ENCODE results near the gene MED12L.

GRCh38 chr3:151232991-151233390 lies 147.5 kb downstream of the MED12L start:
- no peak for TF ChIP-seq CTCF (IDR thresholded peaks at IDR 0.05; ENCODE audit: poor library complexity)
- TF ChIP-seq EZH2phosphoT487 (IDR thresholded peaks at IDR 0.05; ENCODE audit: low read depth, severe bottlenecking, unreplicated experiment), result no peak
- TF ChIP-seq EZH2 (IDR thresholded peaks at IDR 0.05; ENCODE audit: borderline replicate concordance), result no peak
